ENCODE data around the gene FBLN1.

FBLN1 gene

DNA sequence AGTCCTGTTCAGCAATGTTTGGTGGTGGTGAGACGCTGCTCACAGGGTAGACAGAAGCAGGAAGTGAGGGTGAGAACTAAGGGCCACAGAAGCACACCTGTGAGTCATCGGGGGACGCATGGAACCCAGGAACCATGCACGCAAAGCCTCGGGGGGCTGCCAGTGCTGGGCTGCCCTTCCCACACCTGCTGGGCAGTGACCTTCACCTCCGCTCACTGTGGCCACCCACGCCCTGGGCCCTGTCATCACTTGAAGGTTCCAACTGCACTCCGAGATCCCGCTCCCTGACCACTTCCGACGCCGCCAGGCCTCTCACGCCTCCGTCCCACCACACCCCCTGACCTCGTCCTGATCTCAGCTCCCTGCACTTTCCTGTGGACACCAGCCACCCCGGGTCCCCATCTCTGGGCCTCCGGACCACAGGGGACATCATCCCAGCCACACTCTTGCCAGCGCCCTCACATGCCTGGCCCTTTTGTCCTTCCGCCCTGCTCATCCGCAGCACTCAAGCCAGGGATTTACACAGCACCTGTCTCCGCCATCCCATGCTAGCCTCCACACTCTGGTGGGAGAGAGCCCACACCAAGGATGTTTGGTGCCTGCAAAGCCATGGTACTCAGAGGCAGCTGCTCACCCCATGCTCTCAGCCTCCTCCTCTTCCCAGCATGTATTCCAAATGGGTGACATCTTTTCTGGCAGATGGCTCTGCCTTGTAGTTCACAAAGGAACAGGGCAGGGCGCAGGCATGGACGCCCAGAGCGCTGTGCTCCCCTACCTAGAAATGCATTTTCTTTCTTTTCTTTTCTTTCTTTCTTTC is 145.8 kb downstream of the FBLN1 start:
- Histone ChIP-seq H3K4me3 (ENCODE audit: low read length, poor library complexity, severe bottlenecking) (no peak overlapping the region), H3K9me3 (ENCODE audit: insufficient read depth, low read depth, low read length) (no peaks in the 10 kb centered on the region), H3K79me2 (ENCODE audit: insufficient read depth, low read length) (no peaks in the 10 kb centered on the region), H3K9ac (ENCODE audit: low read depth, low read length, poor library complexity, severe bottlenecking) (no peak overlapping the region), H3K4me2 (ENCODE audit: low read depth, low read length, poor library complexity, severe bottlenecking) (no peak overlapping the region), H3K4me1 (ENCODE audit: insufficient read depth, low read length, poor library complexity, severe bottlenecking) (peaks cover 4% of the 10 kb centered on the region), H4K20me1 (ENCODE audit: insufficient read depth, low read length, poor library complexity, severe bottlenecking) (no peaks in the 10 kb centered on the region), H3K9me2 (replicated peaks; ENCODE audit: low read depth, low read length) (no peaks in the 10 kb centered on the region), H3K36me3 (ENCODE audit: insufficient read depth, low read length) (no peaks in the 10 kb centered on the region), H2AFZ (ENCODE audit: low read length) (no peak overlapping the region), H3K27me3 (ENCODE audit: insufficient read depth, low read length, poor library complexity, severe bottlenecking) (no peaks in the 10 kb centered on the region), H3F3A (ENCODE audit: low read depth) (no peaks in the 10 kb centered on the region)
- TF ChIP-seq, protein P1, sequence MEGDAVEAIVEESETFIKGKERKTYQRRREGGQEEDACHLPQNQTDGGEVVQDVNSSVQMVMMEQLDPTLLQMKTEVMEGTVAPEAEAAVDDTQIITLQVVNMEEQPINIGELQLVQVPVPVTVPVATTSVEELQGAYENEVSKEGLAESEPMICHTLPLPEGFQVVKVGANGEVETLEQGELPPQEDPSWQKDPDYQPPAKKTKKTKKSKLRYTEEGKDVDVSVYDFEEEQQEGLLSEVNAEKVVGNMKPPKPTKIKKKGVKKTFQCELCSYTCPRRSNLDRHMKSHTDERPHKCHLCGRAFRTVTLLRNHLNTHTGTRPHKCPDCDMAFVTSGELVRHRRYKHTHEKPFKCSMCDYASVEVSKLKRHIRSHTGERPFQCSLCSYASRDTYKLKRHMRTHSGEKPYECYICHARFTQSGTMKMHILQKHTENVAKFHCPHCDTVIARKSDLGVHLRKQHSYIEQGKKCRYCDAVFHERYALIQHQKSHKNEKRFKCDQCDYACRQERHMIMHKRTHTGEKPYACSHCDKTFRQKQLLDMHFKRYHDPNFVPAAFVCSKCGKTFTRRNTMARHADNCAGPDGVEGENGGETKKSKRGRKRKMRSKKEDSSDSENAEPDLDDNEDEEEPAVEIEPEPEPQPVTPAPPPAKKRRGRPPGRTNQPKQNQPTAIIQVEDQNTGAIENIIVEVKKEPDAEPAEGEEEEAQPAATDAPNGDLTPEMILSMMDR (conservative IDR thresholded peaks at IDR 0.05; ENCODE audit: low read length) = no peak
- TF ChIP-seq EZH2phosphoT487 (IDR thresholded peaks at IDR 0.05; ENCODE audit: borderline replicate concordance) = no peak

DNA sequence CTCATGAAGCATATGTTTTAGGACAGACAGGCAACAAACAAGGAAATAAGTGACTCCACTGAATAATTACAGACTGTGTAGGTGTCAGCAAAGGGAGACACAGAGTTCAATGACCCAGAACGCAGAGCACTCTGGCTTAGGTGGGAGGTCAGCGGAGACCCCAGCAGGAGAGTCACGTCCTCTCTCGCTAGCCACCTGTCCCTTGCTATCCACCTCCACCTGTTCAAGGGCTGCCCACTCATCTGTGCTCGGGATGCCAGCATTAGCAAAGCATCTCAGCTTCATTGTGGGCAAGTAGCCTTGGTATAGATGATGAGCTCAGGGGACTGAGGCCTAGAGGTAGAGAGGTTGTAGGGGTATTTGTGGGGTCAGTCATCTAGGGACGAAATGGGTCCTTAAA is 147.1 kb downstream of the FBLN1 start:
- no peak for TF ChIP-seq EZH2phosphoT487 (IDR thresholded peaks at IDR 0.05; ENCODE audit: borderline replicate concordance)
- TF ChIP-seq, protein P1 (conservative IDR thresholded peaks at IDR 0.05; ENCODE audit: low read length) = no peak
- no peaks in the 10 kb centered on the region for H3K9me3 ChIP-seq (ENCODE audit: insufficient read depth, low read depth, low read length)
- no peak overlapping the region for H2AFZ ChIP-seq (ENCODE audit: low read length)

DNA sequence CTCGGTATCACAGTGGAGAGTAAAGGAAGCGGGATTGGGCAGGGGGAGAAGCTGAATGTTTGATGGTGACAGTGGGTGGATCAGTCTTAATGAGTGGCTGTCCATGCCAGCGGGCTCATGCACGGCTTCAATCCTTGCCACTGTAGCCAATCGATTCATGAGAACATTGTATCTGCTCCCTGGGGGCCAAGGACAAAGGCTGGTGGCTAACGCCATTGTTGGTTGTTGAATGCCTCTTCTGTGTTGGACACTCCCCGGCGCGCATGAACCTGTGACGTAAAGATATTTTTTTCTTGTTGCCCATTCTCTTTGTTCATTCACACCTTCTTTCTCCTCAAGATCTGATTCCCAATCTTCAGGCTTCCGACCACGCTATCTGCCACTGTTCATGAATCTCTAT is 148.0 kb downstream of the FBLN1 start:
- Histone ChIP-seq H3K4me1 (ENCODE audit: insufficient read depth, low read length, poor library complexity, severe bottlenecking) (peaks cover 4% of the 10 kb centered on the region), H4K20me1 (ENCODE audit: insufficient read depth, low read length, poor library complexity, severe bottlenecking) (no peaks in the 10 kb centered on the region)
- TF ChIP-seq, protein P1 (conservative IDR thresholded peaks at IDR 0.05; ENCODE audit: low read length) = no peak
- no peak for TF ChIP-seq EZH2phosphoT487 (IDR thresholded peaks at IDR 0.05; ENCODE audit: borderline replicate concordance)

More for the DNA sequence above, 147.1 kb downstream of the FBLN1 start:
- Histone ChIP-seq H3K4me3 (ENCODE audit: low read length, poor library complexity, severe bottlenecking) (no peak overlapping the region), H3K27me3 (ENCODE audit: insufficient read depth, low read length, poor library complexity, severe bottlenecking) (no peaks in the 10 kb centered on the region), H3K4me1 (ENCODE audit: insufficient read depth, low read length, poor library complexity, severe bottlenecking) (peaks cover 4% of the 10 kb centered on the region), H3K9ac (ENCODE audit: low read depth, low read length, poor library complexity, severe bottlenecking) (no peak overlapping the region), H3K79me2 (ENCODE audit: insufficient read depth, low read length) (no peaks in the 10 kb centered on the region), H3K36me3 (ENCODE audit: insufficient read depth, low read length) (no peaks in the 10 kb centered on the region), H4K20me1 (ENCODE audit: insufficient read depth, low read length, poor library complexity, severe bottlenecking) (no peaks in the 10 kb centered on the region), H3K4me2 (ENCODE audit: low read depth, low read length, poor library complexity, severe bottlenecking) (no peak overlapping the region), H3K9me2 (replicated peaks; ENCODE audit: low read depth, low read length) (no peaks in the 10 kb centered on the region), H3F3A (ENCODE audit: low read depth) (no peaks in the 10 kb centered on the region)

More for the DNA sequence above, 148.0 kb downstream of the FBLN1 start:
- no peak overlapping the region for H3K4me2 ChIP-seq (ENCODE audit: low read depth, low read length, poor library complexity, severe bottlenecking)
- no peaks in the 10 kb centered on the region for H3K9me2 ChIP-seq (replicated peaks; ENCODE audit: low read depth, low read length)
- no peaks in the 10 kb centered on the region for H3K79me2 ChIP-seq (ENCODE audit: insufficient read depth, low read length)
- H3K4me3 ChIP-seq (ENCODE audit: low read length, poor library complexity, severe bottlenecking) = no peak overlapping the region
- no peaks in the 10 kb centered on the region for H3K9me3 ChIP-seq (ENCODE audit: insufficient read depth, low read depth, low read length)
- H3K27me3 ChIP-seq (ENCODE audit: insufficient read depth, low read length, poor library complexity, severe bottlenecking) = no peaks in the 10 kb centered on the region
- H3K36me3 ChIP-seq (ENCODE audit: insufficient read depth, low read length) = no peaks in the 10 kb centered on the region
- no peaks in the 10 kb centered on the region for H3F3A ChIP-seq (ENCODE audit: low read depth)
- no peak overlapping the region for H2AFZ ChIP-seq (ENCODE audit: low read length)
- no peak overlapping the region for H3K9ac ChIP-seq (ENCODE audit: low read depth, low read length, poor library complexity, severe bottlenecking)
